ENCODE results near the gene ACTA1. TPM values are rescaled to one million over a fixed set of nuclear protein-coding genes. Genes with fewer than 3 reads are reported as not detected.
"Not testable (repeated sequence)": the region's sequence is repeated elsewhere in the genome, so short reads cannot be mapped to it uniquely, and the experiment has no call there.

Gene ACTA1
- total RNA-seq, 3 donors from 2014 or later = 0.33 TPM; not detected in 2

DNA sequence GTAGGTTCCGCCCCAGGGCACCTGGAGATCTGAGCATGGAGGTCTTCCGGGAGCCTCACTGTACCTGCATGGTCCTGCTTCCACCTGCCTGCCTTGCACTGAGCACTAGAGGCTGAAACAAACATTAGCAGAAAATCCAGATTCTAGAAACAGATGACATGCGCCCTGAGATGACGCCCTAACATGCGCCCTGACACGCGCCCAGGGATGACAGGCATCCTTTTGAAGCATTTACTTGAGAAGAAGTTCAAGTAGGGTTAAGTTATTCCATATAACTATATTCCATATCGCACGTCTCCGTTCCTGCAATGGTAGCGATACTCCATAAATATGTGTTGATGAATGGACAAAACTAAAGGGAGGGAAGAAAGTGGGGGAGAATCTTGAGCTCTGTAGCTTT, 13.7 kb downstream of the ACTA1 start:
- no peak for DNase-seq (ENCODE audit: low spot score in 2 of 2)
- Histone ChIP-seq H3K4me3 (no peak overlapping the region), H3K27ac (no peak overlapping the region), H3K36me3 (no peaks in the 10 kb centered on the region), H3K4me1 (no peaks in the 10 kb centered on the region), H3K9me3 (peaks cover 3 to 5% of the 10 kb centered on the region in 2 donors), H3K27me3 (no peaks in the 10 kb centered on the region)
- TF ChIP-seq, protein P1, sequence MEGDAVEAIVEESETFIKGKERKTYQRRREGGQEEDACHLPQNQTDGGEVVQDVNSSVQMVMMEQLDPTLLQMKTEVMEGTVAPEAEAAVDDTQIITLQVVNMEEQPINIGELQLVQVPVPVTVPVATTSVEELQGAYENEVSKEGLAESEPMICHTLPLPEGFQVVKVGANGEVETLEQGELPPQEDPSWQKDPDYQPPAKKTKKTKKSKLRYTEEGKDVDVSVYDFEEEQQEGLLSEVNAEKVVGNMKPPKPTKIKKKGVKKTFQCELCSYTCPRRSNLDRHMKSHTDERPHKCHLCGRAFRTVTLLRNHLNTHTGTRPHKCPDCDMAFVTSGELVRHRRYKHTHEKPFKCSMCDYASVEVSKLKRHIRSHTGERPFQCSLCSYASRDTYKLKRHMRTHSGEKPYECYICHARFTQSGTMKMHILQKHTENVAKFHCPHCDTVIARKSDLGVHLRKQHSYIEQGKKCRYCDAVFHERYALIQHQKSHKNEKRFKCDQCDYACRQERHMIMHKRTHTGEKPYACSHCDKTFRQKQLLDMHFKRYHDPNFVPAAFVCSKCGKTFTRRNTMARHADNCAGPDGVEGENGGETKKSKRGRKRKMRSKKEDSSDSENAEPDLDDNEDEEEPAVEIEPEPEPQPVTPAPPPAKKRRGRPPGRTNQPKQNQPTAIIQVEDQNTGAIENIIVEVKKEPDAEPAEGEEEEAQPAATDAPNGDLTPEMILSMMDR (IDR thresholded peaks at IDR 0.05) = no peak
- no peak for TF ChIP-seq POLR2AphosphoS5 (IDR thresholded peaks at IDR 0.05)
- intact Hi-C loops (cut with DNase I; ENCODE audit: low total_unique reads) = no loop called here

DNA sequence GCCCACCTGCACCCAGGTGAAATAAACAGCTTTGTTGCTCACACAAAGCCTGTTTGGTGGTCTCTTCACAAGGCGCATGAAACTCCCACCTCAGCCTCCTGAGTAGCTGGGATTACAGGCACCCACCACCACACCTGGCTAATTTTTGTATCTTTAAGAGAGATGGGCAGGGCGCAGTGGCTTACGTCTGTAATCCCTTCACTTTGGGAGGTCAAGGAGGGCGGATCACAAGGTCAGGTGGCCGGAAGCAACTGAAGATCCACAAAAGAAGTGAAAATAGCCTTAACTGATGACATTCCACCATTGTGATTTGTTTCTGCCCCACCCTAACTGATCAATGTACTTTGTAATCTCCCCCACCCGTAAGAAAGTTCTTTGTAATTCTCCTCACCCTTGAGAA, 15.3 kb downstream of the ACTA1 start:
- H3K36me3 ChIP-seq; DNase-seq (ENCODE audit: low spot score in 2 of 2); intact Hi-C loops (cut with DNase I; ENCODE audit: low total_unique reads); H3K4me1 ChIP-seq; H3K27ac ChIP-seq; H3K4me3 ChIP-seq; H3K9me3 ChIP-seq; H3K27me3 ChIP-seq: not testable (repeated sequence)

DNA sequence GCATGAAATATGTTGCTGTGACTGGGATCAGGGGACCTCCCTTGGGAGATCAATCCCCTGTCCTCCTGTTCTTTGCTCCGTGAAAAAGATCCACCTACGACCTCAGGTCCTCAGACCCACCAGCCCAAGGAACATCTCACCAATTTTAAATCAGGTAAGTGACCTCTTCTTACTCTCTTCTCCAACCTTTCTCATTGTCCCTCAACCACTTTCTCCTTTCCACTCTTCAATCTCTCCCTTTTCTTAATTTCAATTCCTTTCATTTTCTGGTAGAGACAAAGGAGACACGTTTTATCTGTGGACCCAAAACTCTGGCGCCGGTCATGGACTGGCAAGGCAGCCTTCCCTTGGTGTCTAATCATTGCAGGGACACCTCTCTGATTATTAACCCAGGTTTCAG, 21.1 kb downstream of the ACTA1 start:
- DNase-seq (ENCODE audit: low spot score in 2 of 2); H3K9me3 ChIP-seq; H3K4me3 ChIP-seq; H3K27ac ChIP-seq; H3K36me3 ChIP-seq; H3K4me1 ChIP-seq; intact Hi-C loops (cut with DNase I; ENCODE audit: low total_unique reads): not testable (repeated sequence)
- peaks cover 0 to 28% of the 10 kb centered on the region in 2 donors for H3K27me3 ChIP-seq

DNA sequence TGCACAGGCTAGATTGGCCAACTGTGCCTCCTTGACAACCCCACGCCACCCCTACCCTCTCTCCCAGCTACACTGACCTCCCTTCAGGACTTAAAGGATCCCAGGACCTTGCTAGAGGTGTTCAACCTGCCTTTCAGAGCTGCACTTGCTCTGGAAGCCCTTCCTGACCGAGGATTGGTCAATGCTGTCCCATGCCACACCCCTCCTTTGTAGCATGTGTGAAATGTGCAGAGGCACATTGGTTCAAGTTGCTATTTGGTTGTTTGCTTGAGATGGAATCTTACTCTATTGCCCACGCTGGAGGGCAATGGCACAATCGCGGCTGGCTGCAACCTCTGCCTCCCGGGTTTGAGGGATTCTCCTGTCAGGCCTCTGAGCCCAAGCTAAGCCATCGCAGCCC, 21.8 kb downstream of the ACTA1 start:
- no peaks in the 10 kb centered on the region for H3K9me3 ChIP-seq
- DNase-seq (ENCODE audit: low spot score in 2 of 2) = no peak
- intact Hi-C loops (cut with DNase I; ENCODE audit: low total_unique reads) = no loop called here
- H3K27me3 ChIP-seq = peaks cover 0 to 36% of the 10 kb centered on the region in 2 donors
- H3K4me3 ChIP-seq = no peak overlapping the region
- H3K36me3 ChIP-seq = no peaks in the 10 kb centered on the region
- TF ChIP-seq, protein P1 (IDR thresholded peaks at IDR 0.05) = no peak
- TF ChIP-seq POLR2A (IDR thresholded peaks at IDR 0.05) (no peak), POLR2AphosphoS5 (IDR thresholded peaks at IDR 0.05) (no peak)
- no peaks in the 10 kb centered on the region for H3K4me1 ChIP-seq
- no peak overlapping the region for H3K27ac ChIP-seq

DNA sequence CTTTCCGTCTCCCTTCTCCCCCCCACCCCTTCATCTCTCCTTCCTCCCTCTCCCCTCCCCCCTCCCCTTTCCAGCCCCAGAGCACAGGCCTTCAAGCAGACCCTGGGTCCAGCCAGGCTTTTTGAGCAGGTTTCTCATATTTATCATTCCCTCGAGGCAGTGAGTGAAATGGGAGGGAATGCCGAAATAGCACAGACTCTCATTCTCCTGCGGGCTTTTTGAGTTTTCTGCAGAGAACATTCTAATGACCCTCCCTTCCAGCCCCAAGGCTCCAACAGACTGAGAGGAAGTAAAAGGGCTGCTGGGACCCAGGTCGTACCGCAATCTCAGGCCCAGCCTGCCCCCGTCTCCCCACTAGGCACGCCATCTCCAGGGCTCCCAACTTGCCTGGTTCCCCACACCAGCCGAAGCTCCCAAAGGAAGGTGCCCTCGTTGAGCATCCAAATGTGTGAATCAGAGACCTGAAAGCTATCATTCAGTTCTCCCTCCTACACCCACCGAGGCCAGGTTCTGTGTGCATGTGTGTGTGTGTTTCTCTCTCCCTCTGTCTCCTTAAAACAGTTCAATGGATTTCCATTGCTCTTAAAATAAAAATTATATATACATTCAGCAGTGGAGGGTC, 22.3 kb downstream of the ACTA1 start:
- no peaks in the 10 kb centered on the region for H3K4me1 ChIP-seq
- DNase-seq (ENCODE audit: low spot score in 2 of 2) = no peak
- no peaks in the 10 kb centered on the region for H3K36me3 ChIP-seq
- intact Hi-C loops (cut with DNase I; ENCODE audit: low total_unique reads) = no loop called here
- TF ChIP-seq, protein P1 (IDR thresholded peaks at IDR 0.05) = no peak
- TF ChIP-seq POLR2AphosphoS5 (IDR thresholded peaks at IDR 0.05) = no peak
- no peak for TF ChIP-seq POLR2A (IDR thresholded peaks at IDR 0.05)
- H3K27me3 ChIP-seq = peaks cover 0 to 41% of the 10 kb centered on the region in 2 donors
- no peaks in the 10 kb centered on the region for H3K9me3 ChIP-seq
- H3K27ac ChIP-seq = no peak overlapping the region
- no peak overlapping the region for H3K4me3 ChIP-seq

DNA sequence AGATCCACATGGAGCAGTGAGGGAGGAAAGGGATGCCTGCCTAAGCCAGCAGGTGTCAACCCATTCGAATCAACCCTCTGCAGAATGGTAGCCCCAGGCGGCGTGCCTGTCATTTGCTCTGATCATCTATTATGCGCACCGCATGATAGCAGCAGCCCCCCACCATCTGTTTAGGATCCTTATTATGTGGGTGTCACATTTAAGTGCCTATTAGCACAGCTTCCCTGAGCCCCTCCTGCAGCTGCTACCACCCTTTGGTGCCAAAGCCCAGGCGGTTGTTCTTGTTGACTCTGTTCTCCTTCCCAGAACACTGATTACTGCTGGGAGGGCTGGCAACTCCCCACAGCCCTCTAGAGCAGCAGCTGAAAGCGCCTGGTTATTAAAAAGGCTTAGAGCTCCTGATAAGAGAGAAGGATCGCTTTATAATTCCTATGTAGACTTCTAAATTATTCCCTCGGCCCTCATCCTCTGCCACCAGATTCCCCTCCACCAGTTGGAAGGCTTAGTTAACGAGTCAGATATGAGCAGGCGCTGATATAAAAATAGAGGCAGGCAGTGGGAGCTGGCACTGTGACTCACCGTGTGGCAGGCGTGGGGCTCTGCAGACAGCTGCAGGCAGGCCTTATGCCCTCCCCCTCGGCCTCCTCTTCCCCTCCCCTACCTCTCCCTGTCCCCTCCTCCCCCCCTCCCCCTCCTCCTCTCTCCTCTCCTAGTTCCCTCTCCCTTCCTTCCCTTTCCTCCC, 23.0 kb downstream of the ACTA1 start:
- TF ChIP-seq POLR2A (IDR thresholded peaks at IDR 0.05) (no peak), POLR2AphosphoS5 (IDR thresholded peaks at IDR 0.05) (no peak)
- TF ChIP-seq, protein P1 (IDR thresholded peaks at IDR 0.05) = no peak
- Histone ChIP-seq H3K27ac (no peak overlapping the region), H3K36me3 (no peaks in the 10 kb centered on the region), H3K4me1 (no peaks in the 10 kb centered on the region), H3K9me3 (no peaks in the 10 kb centered on the region), H3K27me3 (peaks cover 0 to 43% of the 10 kb centered on the region in 2 donors), H3K4me3 (no peak overlapping the region)
- intact Hi-C loops (cut with DNase I; ENCODE audit: low total_unique reads) = no loop called here
- no peak for DNase-seq (ENCODE audit: low spot score in 2 of 2)
